HG03139 (cell line): ENCODE results near the gene RNF220.

Experiments used
- ATAC-seq: cut with Tn5 transposase; IDR thresholded peaks from one replicate; pipeline ENCODE4 v1.9.1; 2021; ENCODE audit not compliant: unreplicated experiment

RNF220 gene

GRCh38 chr1:44631647-44632539, 226.8 kb downstream of the RNF220 start:
- ATAC-seq, result peak; percentile 62

GRCh38 chr1:44632598-44632997, 227.5 kb downstream of the RNF220 start:
- no peak for ATAC-seq

GRCh38 chr1:44634606-44635189, 229.6 kb downstream of the RNF220 start:
- no peak for ATAC-seq

- ATAC-seq, result no peak
Measured at GRCh38 chr1:44635439-44635838, 230.4 kb downstream of the RNF220 start.

- no peak for ATAC-seq
Measured at GRCh38 chr1:44636083-44636687, 231.1 kb downstream of the RNF220 start.

GRCh38 chr1:44636688-44637598, 231.9 kb downstream of the RNF220 start:
- no peak for ATAC-seq

GRCh38 chr1:44637702-44638411, 232.8 kb downstream of the RNF220 start:
- no peak for ATAC-seq

GRCh38 chr1:44640200-44640853, 235.3 kb downstream of the RNF220 start:
- ATAC-seq, result no peak

GRCh38 chr1:44641126-44642102, 236.4 kb downstream of the RNF220 start:
- ATAC-seq, result no peak

- no peak for ATAC-seq
Measured at GRCh38 chr1:44642255-44642654, 237.2 kb downstream of the RNF220 start.

GRCh38 chr1:44642925-44643324, 237.9 kb downstream of the RNF220 start:
- ATAC-seq, result no peak

- ATAC-seq, result no peak
Measured at GRCh38 chr1:44643721-44644334, 238.8 kb downstream of the RNF220 start.

- ATAC-seq, result no peak
Measured at GRCh38 chr1:44644806-44645205, 239.8 kb downstream of the RNF220 start.

- ATAC-seq, result no peak
Measured at GRCh38 chr1:44645476-44646244, 240.6 kb downstream of the RNF220 start.

GRCh38 chr1:44646261-44647110, 241.4 kb downstream of the RNF220 start:
- no peak for ATAC-seq

GRCh38 chr1:44647896-44648295, 242.8 kb downstream of the RNF220 start:
- ATAC-seq, result no peak
